PFSK-1 (cell line): Measurements from ENCODE around the gene CDH2.

Experiments used
- FOXP2 ChIP-seq: optimal IDR thresholded peaks from 2 replicates; pipeline ENCODE3; 2011; ENCODE audit warnings: borderline replicate concordance, control low read depth, inconsistent platforms; ENCODE audit not compliant: insufficient read depth; ENCODE audit errors: extremely low read length, extremely low read depth
- POLR2AphosphoS5 ChIP-seq: IDR thresholded peaks from 2 replicates; pipeline ENCODE4 v1.6.1; 2012; ENCODE audit warnings: low read depth, mild to moderate bottlenecking, control low read depth, low read length, moderate library complexity
- SIN3A ChIP-seq: IDR thresholded peaks from 2 replicates; pipeline ENCODE4 v1.6.1; 2012; ENCODE audit warnings: mild to moderate bottlenecking, low read length, moderate library complexity, borderline replicate concordance; ENCODE audit not compliant: insufficient read depth
- TAF1 ChIP-seq: IDR thresholded peaks from 2 replicates; pipeline ENCODE4 v1.6.1; 2012; ENCODE audit warnings: low read length, control low read depth, borderline replicate concordance; ENCODE audit not compliant: insufficient read depth
- TF ChIP-seq, protein P1 (sequence below), 2 experiments: IDR thresholded peaks; 2 replicates each; pipeline versions ENCODE4 v1.6.1 to v1.8.0; 2011 to 2012; ENCODE audit warnings: low read depth in 2 of 2, low read length in 2 of 2, control low read depth in 1 of 2, inconsistent platforms in 1 of 2, mild to moderate bottlenecking in 1 of 2, moderate library complexity in 1 of 2; ENCODE audit not compliant: insufficient read depth in 1 of 2

Gene CDH2

DNA sequence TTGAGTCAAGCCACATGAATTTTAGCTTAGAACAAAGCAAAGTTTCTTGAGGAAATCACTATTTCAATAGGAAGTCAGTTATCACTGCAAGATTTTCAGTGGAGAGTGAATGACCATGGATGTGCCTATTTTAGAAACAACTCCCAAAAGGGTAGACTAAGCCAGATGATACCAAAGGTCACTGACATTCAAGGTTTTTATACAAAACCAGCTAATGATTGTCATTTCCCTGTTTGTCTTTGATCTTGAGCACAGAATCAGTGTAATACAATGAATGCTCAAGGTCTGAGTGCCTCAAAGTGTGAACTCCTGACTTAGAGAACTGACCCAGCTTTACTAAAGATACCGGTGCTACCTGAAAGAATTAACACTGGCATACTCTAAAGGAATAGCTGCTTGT, 60.5 kb downstream of the CDH2 start:
- TF ChIP-seq POLR2AphosphoS5 (no peak), SIN3A (no peak), TAF1 (no peak)
- TF ChIP-seq, protein P1, sequence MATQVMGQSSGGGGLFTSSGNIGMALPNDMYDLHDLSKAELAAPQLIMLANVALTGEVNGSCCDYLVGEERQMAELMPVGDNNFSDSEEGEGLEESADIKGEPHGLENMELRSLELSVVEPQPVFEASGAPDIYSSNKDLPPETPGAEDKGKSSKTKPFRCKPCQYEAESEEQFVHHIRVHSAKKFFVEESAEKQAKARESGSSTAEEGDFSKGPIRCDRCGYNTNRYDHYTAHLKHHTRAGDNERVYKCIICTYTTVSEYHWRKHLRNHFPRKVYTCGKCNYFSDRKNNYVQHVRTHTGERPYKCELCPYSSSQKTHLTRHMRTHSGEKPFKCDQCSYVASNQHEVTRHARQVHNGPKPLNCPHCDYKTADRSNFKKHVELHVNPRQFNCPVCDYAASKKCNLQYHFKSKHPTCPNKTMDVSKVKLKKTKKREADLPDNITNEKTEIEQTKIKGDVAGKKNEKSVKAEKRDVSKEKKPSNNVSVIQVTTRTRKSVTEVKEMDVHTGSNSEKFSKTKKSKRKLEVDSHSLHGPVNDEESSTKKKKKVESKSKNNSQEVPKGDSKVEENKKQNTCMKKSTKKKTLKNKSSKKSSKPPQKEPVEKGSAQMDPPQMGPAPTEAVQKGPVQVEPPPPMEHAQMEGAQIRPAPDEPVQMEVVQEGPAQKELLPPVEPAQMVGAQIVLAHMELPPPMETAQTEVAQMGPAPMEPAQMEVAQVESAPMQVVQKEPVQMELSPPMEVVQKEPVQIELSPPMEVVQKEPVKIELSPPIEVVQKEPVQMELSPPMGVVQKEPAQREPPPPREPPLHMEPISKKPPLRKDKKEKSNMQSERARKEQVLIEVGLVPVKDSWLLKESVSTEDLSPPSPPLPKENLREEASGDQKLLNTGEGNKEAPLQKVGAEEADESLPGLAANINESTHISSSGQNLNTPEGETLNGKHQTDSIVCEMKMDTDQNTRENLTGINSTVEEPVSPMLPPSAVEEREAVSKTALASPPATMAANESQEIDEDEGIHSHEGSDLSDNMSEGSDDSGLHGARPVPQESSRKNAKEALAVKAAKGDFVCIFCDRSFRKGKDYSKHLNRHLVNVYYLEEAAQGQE (IDR thresholded peaks at IDR 0.05; ENCODE audit: insufficient read depth in 1 of 2, low read depth in 2 of 2, low read length in 2 of 2) = no peak

DNA sequence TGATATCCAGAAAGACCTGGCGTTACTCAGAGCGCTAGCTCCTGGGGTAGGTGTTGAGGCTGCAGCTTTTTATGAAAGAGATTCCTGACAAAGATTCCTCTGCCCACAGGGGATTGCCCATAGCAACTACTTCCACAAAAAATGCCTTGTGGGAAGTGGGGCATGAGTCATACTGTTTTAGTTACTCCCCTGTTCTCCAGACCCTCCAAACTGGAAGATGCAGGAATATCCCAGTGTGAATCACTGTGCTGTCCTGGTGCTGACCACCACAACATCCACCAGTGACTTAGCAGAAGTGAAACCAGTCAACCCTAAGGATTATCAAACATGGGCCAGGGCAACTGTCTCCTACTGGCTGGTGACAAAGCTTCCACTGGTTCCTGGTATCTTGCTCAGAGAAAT, 61.8 kb downstream of the CDH2 start:
- TF ChIP-seq FOXP2 = peak; percentile 55
- TF ChIP-seq TAF1 = no peak
- TF ChIP-seq POLR2AphosphoS5 = no peak
- TF ChIP-seq, protein P1 (IDR thresholded peaks at IDR 0.05; ENCODE audit: insufficient read depth in 1 of 2, low read depth in 2 of 2, low read length in 2 of 2) = peak; percentile 62 to 90; a peak in 3 of 4 replicates
- peak; percentile 88; the same call in 1 of the 2 replicates for TF ChIP-seq SIN3A

DNA sequence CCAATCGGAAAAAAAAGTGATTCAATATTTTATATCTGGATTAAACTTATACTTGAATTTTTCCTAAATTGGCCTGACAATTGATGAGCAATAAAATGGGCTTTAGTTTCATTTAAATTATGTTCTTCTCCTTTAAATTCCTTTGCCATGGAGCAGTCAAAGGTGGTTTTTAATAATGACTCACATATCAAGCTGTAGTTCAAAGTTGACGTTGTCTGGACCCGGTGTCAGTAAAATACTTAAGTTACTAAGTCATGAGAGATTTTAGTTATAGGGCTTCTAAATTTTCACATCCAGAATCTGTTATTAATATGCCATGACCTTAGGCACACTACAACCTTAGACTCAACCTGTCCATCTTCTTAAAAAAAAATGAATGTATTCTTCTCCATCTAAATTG, 62.5 kb downstream of the CDH2 start:
- TF ChIP-seq, protein P1 (IDR thresholded peaks at IDR 0.05; ENCODE audit: insufficient read depth in 1 of 2, low read depth in 2 of 2, low read length in 2 of 2) = no peak
- TF ChIP-seq SIN3A (no peak), POLR2AphosphoS5 (no peak), FOXP2 (no peak), TAF1 (no peak)

DNA sequence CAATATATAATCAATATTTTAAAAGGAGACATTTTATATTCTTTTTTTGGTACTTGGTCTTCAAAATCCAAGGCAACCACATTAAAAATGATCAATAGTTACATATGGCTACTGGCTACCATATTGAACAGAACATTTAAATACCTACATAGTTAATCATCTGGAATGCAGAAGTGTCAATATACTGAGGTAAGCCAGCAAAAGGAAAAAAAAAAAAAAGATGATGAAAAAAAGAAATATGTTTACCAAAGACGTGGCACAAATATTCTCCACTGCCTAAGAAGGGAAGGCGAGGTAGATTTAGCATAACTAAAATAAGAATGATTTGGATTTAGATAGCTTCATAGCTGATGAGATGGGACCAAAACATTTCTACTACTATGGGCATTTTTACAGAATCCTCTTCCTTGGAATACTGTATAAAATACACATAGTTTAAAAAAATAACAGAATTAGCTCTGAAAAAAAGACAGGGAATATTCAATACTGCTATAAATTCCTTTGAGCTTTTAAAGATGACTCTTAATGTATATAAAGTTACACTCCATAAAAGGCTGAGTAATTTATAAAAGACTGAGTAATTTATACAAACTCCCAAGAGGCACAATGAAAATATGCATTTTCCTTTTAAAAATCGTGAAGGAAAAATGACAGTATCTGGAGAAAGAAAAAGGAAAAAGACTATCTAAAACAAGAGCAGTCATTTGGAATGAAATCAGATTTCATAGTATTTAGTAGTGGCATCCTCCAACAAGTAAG, 63.5 kb downstream of the CDH2 start:
- TF ChIP-seq FOXP2 (no peak), SIN3A (no peak), TAF1 (no peak)
- TF ChIP-seq, protein P1 (IDR thresholded peaks at IDR 0.05; ENCODE audit: insufficient read depth in 1 of 2, low read depth in 2 of 2, low read length in 2 of 2) = no peak

DNA sequence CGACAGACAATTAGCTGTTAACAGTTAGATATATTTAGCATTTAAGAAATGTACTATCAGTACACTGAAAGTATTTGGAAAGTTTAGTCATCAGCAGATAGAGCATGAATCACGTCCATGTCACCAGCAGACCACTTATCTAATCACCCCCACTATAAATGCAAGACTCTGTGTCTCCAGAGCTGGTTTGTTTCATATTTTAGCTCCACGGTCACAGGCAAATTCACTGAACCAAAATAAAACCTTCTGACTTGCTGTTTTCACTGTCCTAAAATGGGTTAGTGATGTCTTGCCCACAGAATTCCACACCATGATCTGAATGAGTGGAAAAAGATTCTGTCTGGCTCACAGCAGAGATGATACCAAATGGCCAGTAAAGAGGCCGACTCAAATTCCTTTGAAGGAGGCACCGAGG, 64.9 kb downstream of the CDH2 start:
- no peak for TF ChIP-seq SIN3A
- TF ChIP-seq POLR2AphosphoS5 = no peak
- TF ChIP-seq TAF1 = no peak
- TF ChIP-seq, protein P1 (IDR thresholded peaks at IDR 0.05; ENCODE audit: insufficient read depth in 1 of 2, low read depth in 2 of 2, low read length in 2 of 2) = no peak
- no peak for TF ChIP-seq FOXP2
